GM21367 (cell line): ENCODE results near the gene DNAJB5.

ENCODE experiments used
- ATAC-seq: cut with Tn5 transposase; IDR thresholded peaks from one replicate; pipeline ENCODE4 v1.9.1; 2021; ENCODE audit not compliant: unreplicated experiment

Gene DNAJB5

DNA sequence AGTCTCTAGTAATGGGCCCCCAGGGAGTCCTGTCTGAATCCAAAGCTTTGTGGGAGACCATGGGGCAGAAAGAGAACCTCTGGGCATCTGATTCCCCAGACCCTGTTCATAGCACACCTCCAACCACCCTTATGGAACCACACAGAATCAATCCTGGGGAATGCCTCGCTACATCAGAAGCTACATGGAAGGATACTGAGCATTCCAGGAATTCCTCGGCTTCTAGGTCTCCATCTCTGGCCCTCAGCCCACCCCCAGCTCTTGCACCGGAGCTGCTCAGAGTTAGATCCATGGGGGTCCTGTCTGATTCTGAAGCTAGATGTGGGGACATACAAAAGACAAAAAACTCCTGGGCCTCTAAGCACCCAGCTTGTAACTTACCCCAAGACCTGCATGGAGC lies 54.5 kb downstream of the DNAJB5 start:
- ATAC-seq: no peak
